Osteocyte (in vitro differentiated cells): Measurements from ENCODE around the gene SWT1. TPM values are rescaled to one million over a fixed set of nuclear protein-coding genes. Genes with fewer than 3 reads are reported as not detected.
A peak's percentile ranks its signal among the peaks of the same experiment; 100 is the strongest.

Experiments used
- DNase-seq: peaks from one replicate; pipeline ENCODE4 v3.0.0; 2021; ENCODE audit warnings: mixed read lengths; ENCODE audit not compliant: unreplicated experiment; ENCODE audit errors: extremely low spot score
- H3K27ac Mint-ChIP-seq: one replicate; pipeline ENCODE4 v1.8.0; 2021; ENCODE audit warnings: mild to moderate bottlenecking, mixed read lengths; ENCODE audit not compliant: unreplicated experiment
- H3K27me3 Mint-ChIP-seq: one replicate; pipeline ENCODE4 v1.8.0; 2021; ENCODE audit warnings: mixed read lengths; ENCODE audit not compliant: unreplicated experiment
- H3K36me3 Mint-ChIP-seq: one replicate; pipeline ENCODE4 v1.8.0; 2021; ENCODE audit warnings: mixed read lengths; ENCODE audit not compliant: unreplicated experiment
- H3K4me1 Mint-ChIP-seq: one replicate; pipeline ENCODE4 v1.8.0; 2021; ENCODE audit warnings: mixed read lengths; ENCODE audit not compliant: unreplicated experiment
- H3K4me3 Mint-ChIP-seq: one replicate; pipeline ENCODE4 v1.8.0; 2021; ENCODE audit warnings: mild to moderate bottlenecking, moderate library complexity, mixed read lengths; ENCODE audit not compliant: unreplicated experiment
- H3K9me3 Mint-ChIP-seq: one replicate; pipeline ENCODE4 v1.8.0; 2021; ENCODE audit warnings: mixed read lengths; ENCODE audit not compliant: unreplicated experiment
- total RNA-seq: library from RNA; stranded (reverse); gene quantifications from 2 replicates; pipeline ENCODE4 v1.2.1, GENCODE V29; 2021
- TF ChIP-seq, protein P1 (sequence below): fragments of 200-600 bp; sonication (generic); IDR thresholded peaks from 2 replicates; pipeline ENCODE4 v1.5.0; 2021; ENCODE audit warnings: antibody characterized with exemption, mild to moderate bottlenecking, moderate library complexity

Gene SWT1
- total RNA-seq, 1 donor from 2014 or later = 7.6 TPM

DNA sequence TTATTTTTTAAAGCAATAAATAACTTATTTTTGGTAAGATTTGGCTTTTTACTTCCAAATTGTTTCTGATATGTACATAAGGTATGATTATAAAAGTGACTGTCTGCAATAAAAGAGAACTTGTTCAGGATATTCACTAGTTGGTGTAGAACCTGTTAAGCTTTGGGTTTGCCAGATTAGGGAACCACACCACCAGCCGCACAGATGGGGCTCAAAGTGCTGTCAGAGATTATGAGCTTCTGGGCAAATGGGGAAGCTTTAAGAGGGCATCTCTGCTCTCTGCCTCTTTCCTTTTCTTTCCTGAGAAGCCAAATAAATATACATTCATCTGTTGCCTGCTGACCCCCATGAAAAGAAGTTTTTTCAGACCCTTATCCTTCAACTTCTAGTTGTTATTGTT lies 134.7 kb downstream of the SWT1 start:
- H3K4me3 Mint-ChIP-seq = no peak overlapping the region
- TF ChIP-seq, protein P1, sequence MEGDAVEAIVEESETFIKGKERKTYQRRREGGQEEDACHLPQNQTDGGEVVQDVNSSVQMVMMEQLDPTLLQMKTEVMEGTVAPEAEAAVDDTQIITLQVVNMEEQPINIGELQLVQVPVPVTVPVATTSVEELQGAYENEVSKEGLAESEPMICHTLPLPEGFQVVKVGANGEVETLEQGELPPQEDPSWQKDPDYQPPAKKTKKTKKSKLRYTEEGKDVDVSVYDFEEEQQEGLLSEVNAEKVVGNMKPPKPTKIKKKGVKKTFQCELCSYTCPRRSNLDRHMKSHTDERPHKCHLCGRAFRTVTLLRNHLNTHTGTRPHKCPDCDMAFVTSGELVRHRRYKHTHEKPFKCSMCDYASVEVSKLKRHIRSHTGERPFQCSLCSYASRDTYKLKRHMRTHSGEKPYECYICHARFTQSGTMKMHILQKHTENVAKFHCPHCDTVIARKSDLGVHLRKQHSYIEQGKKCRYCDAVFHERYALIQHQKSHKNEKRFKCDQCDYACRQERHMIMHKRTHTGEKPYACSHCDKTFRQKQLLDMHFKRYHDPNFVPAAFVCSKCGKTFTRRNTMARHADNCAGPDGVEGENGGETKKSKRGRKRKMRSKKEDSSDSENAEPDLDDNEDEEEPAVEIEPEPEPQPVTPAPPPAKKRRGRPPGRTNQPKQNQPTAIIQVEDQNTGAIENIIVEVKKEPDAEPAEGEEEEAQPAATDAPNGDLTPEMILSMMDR = no peak
- peaks cover 47% of the 10 kb centered on the region for H3K36me3 Mint-ChIP-seq
- peaks cover 5% of the 10 kb centered on the region for H3K9me3 Mint-ChIP-seq
- DNase-seq = no peak
- H3K27ac Mint-ChIP-seq = peak overlapping the region; percentile 3
- peaks cover 3% of the 10 kb centered on the region for H3K4me1 Mint-ChIP-seq
- no peaks in the 10 kb centered on the region for H3K27me3 Mint-ChIP-seq

DNA sequence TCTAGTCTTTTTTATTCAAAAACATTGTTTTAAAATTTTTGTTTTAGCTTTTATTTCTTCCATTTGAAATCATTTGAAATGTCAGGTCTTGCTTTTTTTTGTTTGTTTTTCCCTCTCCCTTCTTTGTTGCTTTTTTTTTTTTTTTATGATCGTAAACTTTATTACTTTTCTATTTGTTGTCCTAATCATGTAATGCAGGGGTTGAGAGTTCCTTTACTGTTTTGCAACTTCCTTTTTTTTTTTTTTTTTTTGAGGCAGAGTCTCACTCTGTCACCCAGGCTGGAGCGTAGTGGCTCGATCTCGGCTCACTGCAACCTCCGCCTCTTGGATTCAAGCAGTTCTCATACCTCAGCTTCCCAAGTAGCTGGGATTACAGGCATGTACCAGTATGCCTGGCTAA lies 135.3 kb downstream of the SWT1 start:
- Mint-ChIP-seq H3K4me3 (no peak overlapping the region), H3K27ac (peak overlapping the region; percentile 3)

DNA sequence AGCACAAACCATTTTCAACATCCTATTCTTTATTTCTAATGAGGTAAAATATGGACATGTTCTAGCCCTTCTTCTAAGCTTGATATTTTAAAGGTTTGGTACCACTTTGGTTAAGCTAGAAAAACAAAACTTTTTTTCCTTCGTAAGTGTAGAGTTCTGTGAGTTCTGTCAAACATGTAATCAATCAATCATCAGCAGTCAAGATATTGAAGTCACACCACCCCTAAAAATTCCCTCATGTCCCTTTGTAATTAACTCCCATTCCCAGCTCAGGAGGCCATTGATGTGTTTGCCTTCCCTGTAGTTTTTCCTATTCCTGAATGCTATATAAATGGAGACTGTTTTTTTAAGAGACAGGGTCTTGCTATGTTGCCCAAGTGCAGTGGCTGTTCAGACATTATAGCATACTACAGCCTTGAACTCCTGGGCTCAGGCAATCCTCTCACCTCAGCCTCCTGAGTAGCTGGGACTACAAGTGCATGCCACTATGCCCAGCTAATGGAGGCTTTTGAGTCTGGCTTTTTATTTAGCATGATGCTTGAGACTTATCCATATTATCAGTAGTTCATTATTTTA lies 137.1 kb downstream of the SWT1 start:
- TF ChIP-seq, protein P1 = no peak
- Mint-ChIP-seq H3K36me3 (peaks cover 63% of the 10 kb centered on the region), H3K27me3 (no peaks in the 10 kb centered on the region), H3K9me3 (peaks cover 5% of the 10 kb centered on the region), H3K27ac (no peak overlapping the region), H3K4me1 (peaks cover 5% of the 10 kb centered on the region), H3K4me3 (no peak overlapping the region)
- no peak for DNase-seq

More for the DNA sequence above, 135.3 kb downstream of the SWT1 start:
- Mint-ChIP-seq H3K4me1 (peaks cover 3% of the 10 kb centered on the region), H3K27me3 (no peaks in the 10 kb centered on the region), H3K9me3 (peaks cover 5% of the 10 kb centered on the region), H3K36me3 (peaks cover 51% of the 10 kb centered on the region)
- DNase-seq = no peak
- TF ChIP-seq, protein P1 = no peak

DNA sequence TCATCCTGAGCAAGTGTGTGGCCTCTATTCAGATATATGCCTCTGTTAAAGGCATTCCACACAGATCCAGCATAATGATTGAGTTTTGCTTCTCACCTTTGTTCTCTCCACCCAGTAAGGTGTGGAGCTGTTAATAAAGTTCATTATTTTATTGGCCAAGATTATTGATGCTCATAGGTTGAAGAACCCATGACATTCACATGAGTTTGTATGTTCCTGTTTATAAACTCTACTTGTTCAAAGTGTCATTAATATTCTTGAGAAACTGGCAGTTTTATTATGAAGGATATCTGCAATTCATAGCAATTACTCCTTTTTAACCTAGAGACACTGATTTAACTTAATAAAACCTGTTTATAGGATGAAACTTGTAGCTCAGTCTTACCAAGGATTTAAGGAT lies 138.1 kb downstream of the SWT1 start:
- DNase-seq = no peak
- no peak overlapping the region for H3K27ac Mint-ChIP-seq
- no peaks in the 10 kb centered on the region for H3K27me3 Mint-ChIP-seq
- TF ChIP-seq, protein P1 = no peak
- no peaks in the 10 kb centered on the region for H3K9me3 Mint-ChIP-seq
- peaks cover 5% of the 10 kb centered on the region for H3K4me1 Mint-ChIP-seq
- no peak overlapping the region for H3K4me3 Mint-ChIP-seq
- H3K36me3 Mint-ChIP-seq = peaks cover 62% of the 10 kb centered on the region

DNA sequence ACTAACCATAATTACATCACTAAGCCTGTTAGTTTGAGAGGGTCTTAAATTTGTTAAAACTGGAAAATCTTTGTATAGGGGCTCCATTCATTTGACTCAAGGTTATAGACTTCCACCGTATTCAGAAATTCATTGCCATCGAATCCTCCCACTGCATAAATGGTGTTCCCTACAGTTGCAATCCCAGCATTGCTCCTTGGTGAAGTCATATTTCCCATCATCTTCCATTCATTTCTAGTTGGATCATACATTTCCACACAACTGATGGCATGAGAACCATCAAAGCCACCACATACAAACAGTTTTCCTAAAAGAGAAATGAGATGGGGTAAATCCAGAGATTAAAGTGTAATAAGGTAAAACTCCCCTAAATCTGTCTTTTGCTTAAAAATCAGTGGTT lies 141.0 kb downstream of the SWT1 start:
- H3K9me3 Mint-ChIP-seq = no peaks in the 10 kb centered on the region
- H3K4me3 Mint-ChIP-seq = no peak overlapping the region
- peaks cover 3% of the 10 kb centered on the region for H3K4me1 Mint-ChIP-seq
- H3K36me3 Mint-ChIP-seq = peaks cover 71% of the 10 kb centered on the region
- TF ChIP-seq, protein P1 = no peak
- DNase-seq = no peak
- no peak overlapping the region for H3K27ac Mint-ChIP-seq
- H3K27me3 Mint-ChIP-seq = no peaks in the 10 kb centered on the region
